HCT116 (cell line): ENCODE results near the gene ARRDC1. TPM values are rescaled to one million over a fixed set of nuclear protein-coding genes. Genes with fewer than 3 reads are reported as not detected.

ENCODE experiments used
- ATAC-seq: fragments of 200-7000 bp; cut with Tn5 transposase; 2 replicates; pipeline ENCODE4 v1.9.1; 2020; ENCODE audit warnings: mild to moderate bottlenecking, moderate library complexity
- BruUV-seq: library from RNA; stranded (reverse); fragments of 400-500 nt; replicated peaks from 2 replicates; lab custom pipeline; 2021; lab: Mats Ljungman, UMichigan
- CTCF ChIA-PET: fragments of 300-600 bp; sonication (Branson Sonifier 250); formaldehyde crosslinking; loops from one replicate; lab custom pipeline; 2021; ENCODE audit warnings: antibody characterized with exemption; lab: Charles Lee
- POLR2A ChIA-PET: fragments of 300-600, 350-600 bp; sonication (Branson Sonifier 250); formaldehyde crosslinking; loops from one replicate; lab custom pipeline; 2021; ENCODE audit warnings: antibody characterized with exemption; lab: Charles Lee
- RAD21 ChIA-PET, 2 experiments: fragments of 300-600 bp; sonication (Branson Sonifier 250); formaldehyde crosslinking; loops; one replicate each; lab custom pipeline; 2023; ENCODE audit warnings: low total read pairs in 2 of 2; ENCODE audit not compliant: uncharacterized antibody in 2 of 2, unreplicated experiment in 2 of 2, low non-redundant PET in 1 of 2; lab: Charles Lee
- DNase-seq: peaks from one replicate; pipeline ENCODE4 v3.0.0-alpha.2; 2010; ENCODE audit warnings: low read depth, low spot score
- H2AFZ ChIP-seq: fragments of 200-600 bp; shearing (Covaris generic), sonication (generic); 2 replicates; pipeline ENCODE4 v1.6.1; 2017; ENCODE audit warnings: low read depth, mixed run types, mixed read lengths, antibody characterized with exemption, low read length; ENCODE audit not compliant: poor library complexity, severe bottlenecking
- H3K27ac ChIP-seq: 2 replicates; pipeline ENCODE4 v1.5.1; 2012; ENCODE audit warnings: low read depth, low read length
- H3K27me3 ChIP-seq: fragments of 200-600 bp; sonication (generic); 2 replicates; pipeline ENCODE4 v1.6.1; 2016; ENCODE audit warnings: mixed run types, low read length, mixed read lengths; ENCODE audit not compliant: insufficient read depth
- H3K36me3 ChIP-seq, 2 experiments: fragments of 200-500 bp in 1 of 2; fragments of 200-600 bp in 1 of 2; sonication (Bioruptor generic) in 1 of 2; sonication (generic) in 1 of 2; 2 replicates each; pipeline versions ENCODE4 v1.5.1 to v1.6.1; 2014 to 2016; ENCODE audit warnings: low read length in 2 of 2, inconsistent platforms in 1 of 2, mixed read lengths in 1 of 2, mixed run types in 1 of 2; ENCODE audit not compliant: insufficient read depth in 2 of 2, control insufficient read depth in 1 of 2
- H3K4me1 ChIP-seq, 2 experiments: fragments of 200-600 bp in 1 of 2; sonication (generic) in 1 of 2; 2 replicates each; pipeline versions ENCODE4 v1.5.1 to v1.6.1; 2012 to 2017; ENCODE audit warnings: low read length in 2 of 2, inconsistent platforms in 1 of 2, mild to moderate bottlenecking in 1 of 2, mixed read lengths in 1 of 2, mixed run types in 1 of 2, moderate library complexity in 1 of 2; ENCODE audit not compliant: insufficient read depth in 2 of 2, control insufficient read depth in 1 of 2
- H3K4me2 ChIP-seq: fragments of 200-600 bp; sonication (generic); 2 replicates; pipeline ENCODE4 v1.6.1; 2017; ENCODE audit warnings: mixed run types, low read length, mixed read lengths
- H3K4me3 ChIP-seq, 2 experiments: fragments of 200-600 bp in 1 of 2; sonication (generic) in 1 of 2; replicated peaks in 1 of 2; 2 replicates each; pipeline ENCODE4 v1.5.1; 2011 to 2016; ENCODE audit warnings: low read length in 2 of 2, control low read depth in 1 of 2, low read depth in 1 of 2, mild to moderate bottlenecking in 1 of 2, mixed read lengths in 1 of 2, mixed run types in 1 of 2
- H3K79me2 ChIP-seq: fragments of 200-600 bp; sonication (generic); 2 replicates; pipeline ENCODE4 v1.6.1; 2017; ENCODE audit warnings: mild to moderate bottlenecking, mixed run types, low read length, moderate library complexity, mixed read lengths; ENCODE audit not compliant: insufficient read depth
- H3K9ac ChIP-seq: fragments of 200-600 bp; sonication (generic); 2 replicates; pipeline ENCODE4 v1.6.1; 2016; ENCODE audit warnings: low read length, mixed read lengths
- H3K9me2 ChIP-seq: fragments of 200-600 bp; sonication (generic), shearing (Covaris generic); 2 replicates; pipeline ENCODE4 v1.6.1; 2017; ENCODE audit warnings: mixed run types, mild to moderate bottlenecking, moderate library complexity; ENCODE audit not compliant: insufficient read depth
- H3K9me3 ChIP-seq, 2 experiments: fragments of 200-500 bp in 1 of 2; fragments of 200-600 bp in 1 of 2; sonication (Bioruptor generic) in 1 of 2; sonication (generic) in 1 of 2; 2 replicates each; pipeline ENCODE4 v1.6.1; 2014 to 2017; ENCODE audit warnings: low read length in 2 of 2, mixed read lengths in 2 of 2, inconsistent platforms in 1 of 2, low read depth in 1 of 2, mild to moderate bottlenecking in 1 of 2, mixed run types in 1 of 2, moderate library complexity in 1 of 2; ENCODE audit not compliant: control insufficient read depth in 1 of 2, insufficient read depth in 1 of 2
- H4K20me1 ChIP-seq: fragments of 200-600 bp; sonication (generic), shearing (Covaris generic); 2 replicates; pipeline ENCODE4 v1.6.1; 2017; ENCODE audit warnings: mixed run types, mild to moderate bottlenecking, moderate library complexity; ENCODE audit not compliant: insufficient read depth
- CBX3 ChIP-seq: IDR thresholded peaks from 2 replicates; pipeline ENCODE4 v1.6.1; 2012; ENCODE audit warnings: low read depth
- CTCF ChIP-seq, 3 experiments: fragments of 200-600 bp in 1 of 3; sonication (generic) in 1 of 3; IDR thresholded peaks in 2 of 3; conservative IDR thresholded peaks in 1 of 3; 2 replicates each; pipeline ENCODE4 v1.5.1; 2012 to 2017; ENCODE audit warnings: low read depth in 2 of 3, low read length in 2 of 3, antibody characterized with exemption in 1 of 3, borderline replicate concordance in 1 of 3, control low read depth in 1 of 3, mild to moderate bottlenecking in 1 of 3, mixed read lengths in 1 of 3, mixed run types in 1 of 3, moderate library complexity in 1 of 3; ENCODE audit not compliant: insufficient read depth in 1 of 3
- EGR1 ChIP-seq: IDR thresholded peaks from 2 replicates; pipeline ENCODE4 v1.6.1; 2012; ENCODE audit warnings: low read depth
- ELF1 ChIP-seq: IDR thresholded peaks from 2 replicates; pipeline ENCODE4 v1.6.1; 2012; ENCODE audit warnings: low read depth, borderline replicate concordance
- EZH2 ChIP-seq: fragments of 200-600 bp; sonication (generic); IDR thresholded peaks from 2 replicates; pipeline ENCODE4 v1.6.1; 2017; ENCODE audit warnings: antibody characterized with exemption, mixed run types
- EZH2phosphoT487 ChIP-seq: fragments of 200-600 bp; IDR thresholded peaks from 2 replicates; pipeline ENCODE4 v1.6.1; 2018; ENCODE audit warnings: antibody characterized with exemption, borderline replicate concordance
- JUND ChIP-seq: IDR thresholded peaks from 2 replicates; pipeline ENCODE4 v1.6.1; 2012
- MAX ChIP-seq: IDR thresholded peaks from 2 replicates; pipeline ENCODE4 v1.6.1; 2012
- POLR2AphosphoS5 ChIP-seq: IDR thresholded peaks from 2 replicates; pipeline ENCODE4 v1.6.1; 2011; ENCODE audit warnings: mild to moderate bottlenecking, low read depth, low read length, moderate library complexity
- RAD21 ChIP-seq: IDR thresholded peaks from 2 replicates; pipeline ENCODE4 v1.6.1; 2012; ENCODE audit warnings: low read depth, mild to moderate bottlenecking
- SIN3A ChIP-seq: IDR thresholded peaks from 2 replicates; pipeline ENCODE4 v1.6.1; 2012; ENCODE audit warnings: low read depth
- TCF7L2 ChIP-seq: IDR thresholded peaks from 2 replicates; pipeline ENCODE4 v1.7.0; 2011; ENCODE audit warnings: borderline replicate concordance, inconsistent platforms; ENCODE audit not compliant: insufficient read depth, insufficient read length; ENCODE audit errors: extremely low read depth
- YY1 ChIP-seq: IDR thresholded peaks from 2 replicates; pipeline ENCODE4 v1.6.1; 2011; ENCODE audit warnings: low read length, low read depth, moderate library complexity, mild to moderate bottlenecking; ENCODE audit not compliant: insufficient replicate concordance; ENCODE audit errors: extremely low read depth
- intact Hi-C: fragments of 100-400 bp; cut with micrococcal nuclease; formaldehyde crosslinking; loops from 2 replicates; pipeline ENCODE4 v1.10.0; 2022
- total RNA-seq: library from RNA; stranded (reverse); gene quantifications from one replicate; pipeline ENCODE4 v1.2.1, GENCODE V29; 2021; ENCODE audit not compliant: unreplicated experiment
- TF ChIP-seq, protein P1 (sequence below): IDR thresholded peaks from 2 replicates; pipeline ENCODE4 v1.6.1; 2012

The ARRDC1 gene
- total RNA-seq, 1 experiment from 2014 or later, result 82.8 TPM

- ChIA-PET CTCF (no interaction called here), POLR2A (no interaction called here), RAD21 (no interaction called here)
- Histone ChIP-seq H3K9ac (no peak overlapping the region), H3K4me3 (no peak overlapping the region), H3K4me1 (no peaks in the 10 kb centered on the region), H3K27me3 (no peaks in the 10 kb centered on the region), H3K36me3 (0 out of 4 replicates have a peak, but pooled peaks cover 0 to 3% of the 10 kb centered on the region in 2 experiments), H3K9me2 (no peaks in the 10 kb centered on the region), H2AFZ (no peak overlapping the region), H3K9me3 (no peaks in the 10 kb centered on the region), H3K4me2 (no peak overlapping the region), H3K27ac (no peak overlapping the region), H3K79me2 (peaks cover 100% of the 10 kb centered on the region), H4K20me1 (no peaks in the 10 kb centered on the region; the same call in 1 of the 2 replicates)
- TF ChIP-seq EGR1 (no peak), EZH2phosphoT487 (no peak), JUND (no peak), CBX3 (no peak), POLR2AphosphoS5 (no peak), SIN3A (no peak)
- TF ChIP-seq, protein P1, sequence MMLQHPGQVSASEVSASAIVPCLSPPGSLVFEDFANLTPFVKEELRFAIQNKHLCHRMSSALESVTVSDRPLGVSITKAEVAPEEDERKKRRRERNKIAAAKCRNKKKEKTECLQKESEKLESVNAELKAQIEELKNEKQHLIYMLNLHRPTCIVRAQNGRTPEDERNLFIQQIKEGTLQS, result no peak
- intact Hi-C loops, result no loop called here
- no peak for ATAC-seq
- no TSS peak for BruUV-seq
- no peak for DNase-seq
These were observed 39.7 kb downstream of the ARRDC1 start for GRCh38 chr9:137645211-137645610.

GRCh38 chr9:137646341-137646740 lies 40.9 kb downstream of the ARRDC1 start:
- Histone ChIP-seq H3K4me3 (no peak overlapping the region), H3K79me2 (peaks cover 100% of the 10 kb centered on the region), H3K27ac (no peak overlapping the region), H3K9me3 (no peaks in the 10 kb centered on the region), H3K4me2 (no peak overlapping the region), H3K9ac (no peak overlapping the region), H4K20me1 (no peaks in the 10 kb centered on the region; the same call in 1 of the 2 replicates), H2AFZ (no peak overlapping the region), H3K36me3 (peaks cover 3% of the 10 kb centered on the region in 2 experiments; a peak in 1 of 4 replicates), H3K4me1 (no peaks in the 10 kb centered on the region), H3K27me3 (no peaks in the 10 kb centered on the region), H3K9me2 (no peaks in the 10 kb centered on the region)
- ATAC-seq (no peak), DNase-seq (no peak)
- no peak for TF ChIP-seq RAD21
- TF ChIP-seq CTCF (IDR thresholded peaks at IDR 0.05 in 2 of 3, conservative IDR thresholded peaks at IDR 0.05 in 1 of 3; ENCODE audit: borderline replicate concordance in 1 of 3, insufficient read depth in 1 of 3, low read depth in 2 of 3, low read length in 2 of 3), result no peak
- TF ChIP-seq TCF7L2, result no peak
- TF ChIP-seq EZH2, result no peak
- no peak for TF ChIP-seq ELF1
- no peak for TF ChIP-seq MAX
- TF ChIP-seq YY1, result no peak
- no peak for TF ChIP-seq EZH2phosphoT487
- TF ChIP-seq, protein P1, result no peak
- intact Hi-C loops, result no loop called here
- ChIA-PET POLR2A (interaction anchor here (0.5 kb wide), 1 partner anchor 8 kb away, joined by 3 read pairs; no protein-coding TSS in a partner anchor), CTCF (no interaction called here), RAD21 (no interaction called here)
- no TSS peak for BruUV-seq
